A549 (cell line): ENCODE results near the gene CEBPA.

Experiments used
- MAZ ChIP-seq: fragments of 150-350 bp; IDR thresholded peaks from 2 replicates; pipeline ENCODE4 v1.6.1; 2014; ENCODE audit warnings: antibody characterized with exemption, low read depth, low read length, borderline replicate concordance
- NR3C1 ChIP-seq: fragments of >200 bp; sonication (Bioruptor Twin); formaldehyde crosslinking; IDR thresholded peaks from 3 replicates; pipeline ENCODE4 v1.6.1; 2017
- POLR2A ChIP-seq: IDR thresholded peaks from 2 replicates; pipeline ENCODE4 v1.6.1; 2012; ENCODE audit warnings: mild to moderate bottlenecking, low read length
- TF ChIP-seq, protein P1 (sequence below): fragments of >200 bp; sonication (Bioruptor Twin); formaldehyde crosslinking; IDR thresholded peaks from 3 replicates; pipeline ENCODE4 v1.5.1; 2016
- TF ChIP-seq, protein P2 (sequence below): fragments of 450-650 bp; IDR thresholded peaks from 2 replicates; pipeline ENCODE4 v1.6.1; 2014; ENCODE audit warnings: antibody characterized with exemption
- TF ChIP-seq, protein P3 (sequence below): IDR thresholded peaks from 2 replicates; pipeline ENCODE4 v1.6.1; 2012

DNA sequence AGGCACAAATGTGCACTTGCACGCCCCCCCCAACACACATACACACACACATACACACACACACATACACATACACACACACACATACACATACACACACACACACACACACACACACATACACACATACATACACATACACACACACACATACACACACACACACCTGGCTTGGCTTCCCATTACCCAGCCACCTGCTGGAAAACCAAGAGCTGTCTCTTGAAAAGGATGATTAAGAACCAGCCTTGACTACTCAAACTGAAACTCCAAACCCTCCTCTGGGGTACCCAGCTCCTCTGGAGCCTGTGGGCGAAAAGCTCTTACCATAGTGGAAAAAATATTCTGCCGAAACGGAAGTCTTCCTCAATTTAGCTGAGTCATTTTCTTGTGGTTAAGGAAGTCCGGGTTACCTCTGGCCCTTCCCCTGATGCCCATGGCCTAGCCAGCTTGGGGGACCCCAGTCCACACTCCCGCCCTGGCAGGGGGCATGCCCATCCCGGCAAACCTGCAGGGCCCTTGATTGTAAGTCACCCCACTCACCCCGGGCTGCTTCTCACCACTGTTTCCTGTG, 21.9 kb downstream of the CEBPA start:
- TF ChIP-seq, protein P1, sequence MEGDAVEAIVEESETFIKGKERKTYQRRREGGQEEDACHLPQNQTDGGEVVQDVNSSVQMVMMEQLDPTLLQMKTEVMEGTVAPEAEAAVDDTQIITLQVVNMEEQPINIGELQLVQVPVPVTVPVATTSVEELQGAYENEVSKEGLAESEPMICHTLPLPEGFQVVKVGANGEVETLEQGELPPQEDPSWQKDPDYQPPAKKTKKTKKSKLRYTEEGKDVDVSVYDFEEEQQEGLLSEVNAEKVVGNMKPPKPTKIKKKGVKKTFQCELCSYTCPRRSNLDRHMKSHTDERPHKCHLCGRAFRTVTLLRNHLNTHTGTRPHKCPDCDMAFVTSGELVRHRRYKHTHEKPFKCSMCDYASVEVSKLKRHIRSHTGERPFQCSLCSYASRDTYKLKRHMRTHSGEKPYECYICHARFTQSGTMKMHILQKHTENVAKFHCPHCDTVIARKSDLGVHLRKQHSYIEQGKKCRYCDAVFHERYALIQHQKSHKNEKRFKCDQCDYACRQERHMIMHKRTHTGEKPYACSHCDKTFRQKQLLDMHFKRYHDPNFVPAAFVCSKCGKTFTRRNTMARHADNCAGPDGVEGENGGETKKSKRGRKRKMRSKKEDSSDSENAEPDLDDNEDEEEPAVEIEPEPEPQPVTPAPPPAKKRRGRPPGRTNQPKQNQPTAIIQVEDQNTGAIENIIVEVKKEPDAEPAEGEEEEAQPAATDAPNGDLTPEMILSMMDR = no peak
- TF ChIP-seq NR3C1 = no peak
- TF ChIP-seq MAZ = no peak
- TF ChIP-seq, protein P2, sequence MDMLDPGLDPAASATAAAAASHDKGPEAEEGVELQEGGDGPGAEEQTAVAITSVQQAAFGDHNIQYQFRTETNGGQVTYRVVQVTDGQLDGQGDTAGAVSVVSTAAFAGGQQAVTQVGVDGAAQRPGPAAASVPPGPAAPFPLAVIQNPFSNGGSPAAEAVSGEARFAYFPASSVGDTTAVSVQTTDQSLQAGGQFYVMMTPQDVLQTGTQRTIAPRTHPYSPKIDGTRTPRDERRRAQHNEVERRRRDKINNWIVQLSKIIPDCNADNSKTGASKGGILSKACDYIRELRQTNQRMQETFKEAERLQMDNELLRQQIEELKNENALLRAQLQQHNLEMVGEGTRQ = no peak
- TF ChIP-seq, protein P3, sequence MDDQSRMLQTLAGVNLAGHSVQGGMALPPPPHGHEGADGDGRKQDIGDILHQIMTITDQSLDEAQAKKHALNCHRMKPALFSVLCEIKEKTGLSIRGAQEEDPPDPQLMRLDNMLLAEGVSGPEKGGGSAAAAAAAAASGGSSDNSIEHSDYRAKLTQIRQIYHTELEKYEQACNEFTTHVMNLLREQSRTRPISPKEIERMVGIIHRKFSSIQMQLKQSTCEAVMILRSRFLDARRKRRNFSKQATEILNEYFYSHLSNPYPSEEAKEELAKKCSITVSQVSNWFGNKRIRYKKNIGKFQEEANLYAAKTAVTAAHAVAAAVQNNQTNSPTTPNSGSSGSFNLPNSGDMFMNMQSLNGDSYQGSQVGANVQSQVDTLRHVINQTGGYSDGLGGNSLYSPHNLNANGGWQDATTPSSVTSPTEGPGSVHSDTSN = no peak
- no peak for TF ChIP-seq POLR2A
